ENCODE data around the gene ZCWPW2. TPM values are rescaled to one million over a fixed set of nuclear protein-coding genes. Genes with fewer than 3 reads are reported as not detected.

ZCWPW2 gene
- total RNA-seq, 1 donor from 2014 or later, result 0.30 TPM

- TF ChIP-seq CTCF (conservative IDR thresholded peaks at IDR 0.05), result no peak
- no peak overlapping the region for H3K4me3 Mint-ChIP-seq
- DNase-seq (ENCODE audit: low read depth, low spot score), result no peak
- H3K9me3 Mint-ChIP-seq, result no peaks in the 10 kb centered on the region
- H3K4me1 Mint-ChIP-seq, result no peaks in the 10 kb centered on the region
- no peaks in the 10 kb centered on the region for H3K36me3 Mint-ChIP-seq (ENCODE audit: low read depth)
- H3K27me3 Mint-ChIP-seq (ENCODE audit: low read depth), result no peaks in the 10 kb centered on the region
- no peak overlapping the region for H3K27ac Mint-ChIP-seq (ENCODE audit: unreplicated experiment)
Measured at GRCh38 chr3:28315711-28316110, 32.8 kb upstream of the ZCWPW2 start.

- Mint-ChIP-seq H3K4me1 (no peaks in the 10 kb centered on the region), H3K27me3 (ENCODE audit: low read depth) (no peaks in the 10 kb centered on the region)
Measured at GRCh38 chr3:28316226-28316625, 32.3 kb upstream of the ZCWPW2 start.

GRCh38 chr3:28317438-28318022, 31.0 kb upstream of the ZCWPW2 start:
- Mint-ChIP-seq H3K27ac (ENCODE audit: unreplicated experiment) (no peak overlapping the region), H3K4me3 (no peak overlapping the region), H3K4me1 (no peaks in the 10 kb centered on the region), H3K9me3 (no peaks in the 10 kb centered on the region), H3K27me3 (ENCODE audit: low read depth) (no peaks in the 10 kb centered on the region), H3K36me3 (ENCODE audit: low read depth) (no peaks in the 10 kb centered on the region)
- peak; percentile 10 for DNase-seq (ENCODE audit: low read depth, low spot score)
- peak; percentile 66 for TF ChIP-seq CTCF (conservative IDR thresholded peaks at IDR 0.05)

More at GRCh38 chr3:28316226-28316625, 32.3 kb upstream of the ZCWPW2 start:
- H3K36me3 Mint-ChIP-seq (ENCODE audit: low read depth), result no peaks in the 10 kb centered on the region
- H3K4me3 Mint-ChIP-seq, result no peak overlapping the region
- no peak for DNase-seq (ENCODE audit: low read depth, low spot score)
- TF ChIP-seq CTCF (conservative IDR thresholded peaks at IDR 0.05), result no peak
- no peak overlapping the region for H3K27ac Mint-ChIP-seq (ENCODE audit: unreplicated experiment)
- H3K9me3 Mint-ChIP-seq, result no peaks in the 10 kb centered on the region

GRCh38 chr3:28320981-28321380, 27.5 kb upstream of the ZCWPW2 start:
- Mint-ChIP-seq H3K4me3 (no peak overlapping the region), H3K4me1 (no peaks in the 10 kb centered on the region), H3K27me3 (ENCODE audit: low read depth) (no peaks in the 10 kb centered on the region), H3K27ac (ENCODE audit: unreplicated experiment) (no peak overlapping the region), H3K9me3 (no peaks in the 10 kb centered on the region), H3K36me3 (ENCODE audit: low read depth) (peaks cover 4% of the 10 kb centered on the region)
- TF ChIP-seq CTCF (conservative IDR thresholded peaks at IDR 0.05), result no peak
- DNase-seq (ENCODE audit: low read depth, low spot score), result no peak

GRCh38 chr3:28322464-28322863, 26.1 kb upstream of the ZCWPW2 start:
- Mint-ChIP-seq H3K4me1 (no peaks in the 10 kb centered on the region), H3K36me3 (ENCODE audit: low read depth) (peaks cover 4% of the 10 kb centered on the region), H3K27ac (ENCODE audit: unreplicated experiment) (no peak overlapping the region), H3K9me3 (no peaks in the 10 kb centered on the region), H3K27me3 (ENCODE audit: low read depth) (no peaks in the 10 kb centered on the region), H3K4me3 (no peak overlapping the region)
- DNase-seq (ENCODE audit: low read depth, low spot score), result no peak
- TF ChIP-seq CTCF (conservative IDR thresholded peaks at IDR 0.05), result no peak
